Activated CD4-positive, alpha-beta T cell treated with anti-CD3 and anti-CD28 coated beads, Interleukin-2, amount 50 U/mL, for 16 hours (primary cell): Measurements from ENCODE around the gene DENND1A.
"Not testable (repeated sequence)": the region's sequence is repeated elsewhere in the genome, so short reads cannot be mapped to it uniquely, and the experiment has no call there.

Experiments
- DNase-seq: peaks from one replicate; pipeline ENCODE4 v3.0.0-alpha.2; 2020

The DENND1A gene

DNA sequence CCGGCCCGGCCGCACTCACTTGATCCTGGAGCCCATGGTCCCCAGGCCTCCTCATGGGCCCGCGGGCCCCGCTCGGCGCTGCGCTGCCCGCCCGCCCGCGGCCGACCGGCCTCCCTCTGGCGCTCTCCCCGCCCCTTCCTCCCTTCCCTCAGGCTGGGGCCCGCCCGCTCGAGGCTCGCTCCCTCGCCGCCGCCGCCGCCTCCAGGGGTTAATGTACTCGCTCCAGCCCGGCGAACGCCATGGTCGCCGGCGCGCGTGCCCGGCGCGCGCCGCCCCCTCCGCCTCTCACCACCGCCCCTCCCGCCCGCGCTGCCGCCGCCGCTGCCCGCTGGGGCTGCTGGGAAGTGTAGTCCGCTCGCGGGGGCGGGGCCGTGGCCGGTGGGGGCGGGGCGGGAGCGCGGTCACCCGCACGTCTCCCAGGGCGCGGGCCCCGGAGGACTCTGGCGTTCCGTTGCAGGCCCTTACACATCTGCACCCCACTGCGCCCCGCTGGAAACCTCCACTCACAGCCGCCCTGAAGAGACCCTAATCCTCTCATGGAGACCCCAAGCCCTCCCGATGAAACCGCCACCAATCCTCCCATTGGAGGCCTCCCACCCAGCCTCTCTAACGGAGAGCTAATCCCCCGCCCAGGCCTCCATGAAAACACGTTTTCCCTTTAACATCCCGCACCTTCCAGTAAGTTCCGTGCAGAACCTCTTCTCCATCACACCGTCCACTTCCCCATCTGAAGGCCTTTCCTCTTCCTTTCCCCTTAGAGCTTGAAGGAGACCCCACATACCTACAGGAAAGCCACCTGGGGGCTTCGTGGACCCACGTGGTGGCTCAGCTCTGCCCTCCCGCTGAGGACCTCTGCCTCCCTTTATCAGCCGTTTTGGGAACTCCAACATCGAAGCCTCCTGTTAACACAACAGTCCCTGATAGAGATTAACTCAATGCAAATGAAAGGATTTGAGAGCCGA lies at the start of gene DENND1A:
DENND1A (minus strand) TSS at position 257 of the 962 bp plus-strand sequence; CDS start at position 36, 221 bp downstream.
- DNase-seq = peak; percentile 93

DNA sequence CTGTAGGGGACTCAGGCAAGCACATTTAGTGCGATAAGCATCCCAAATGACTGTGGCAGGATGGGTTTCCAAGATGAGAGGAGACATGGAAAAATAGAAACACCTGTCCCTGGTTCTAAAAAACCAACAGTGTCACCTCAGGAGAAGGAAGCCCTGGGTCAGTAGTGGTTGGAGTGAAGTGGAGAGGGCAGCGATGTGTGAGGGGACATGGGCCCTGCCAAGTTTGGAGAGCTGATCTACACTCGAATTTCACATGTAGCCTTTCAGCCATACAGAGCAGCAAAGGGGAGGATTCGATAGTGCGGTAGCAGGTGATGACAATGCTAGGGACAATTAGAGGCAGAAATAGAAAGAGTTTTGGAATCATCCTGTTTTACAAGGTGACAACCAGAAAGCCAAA lies 49.1 kb upstream of the DENND1A start:
- DNase-seq = no peak

- DNase-seq = not testable (repeated sequence)
Measured at GRCh38 chr9:123976579-123976978, 46.7 kb upstream of the DENND1A start.

DNA sequence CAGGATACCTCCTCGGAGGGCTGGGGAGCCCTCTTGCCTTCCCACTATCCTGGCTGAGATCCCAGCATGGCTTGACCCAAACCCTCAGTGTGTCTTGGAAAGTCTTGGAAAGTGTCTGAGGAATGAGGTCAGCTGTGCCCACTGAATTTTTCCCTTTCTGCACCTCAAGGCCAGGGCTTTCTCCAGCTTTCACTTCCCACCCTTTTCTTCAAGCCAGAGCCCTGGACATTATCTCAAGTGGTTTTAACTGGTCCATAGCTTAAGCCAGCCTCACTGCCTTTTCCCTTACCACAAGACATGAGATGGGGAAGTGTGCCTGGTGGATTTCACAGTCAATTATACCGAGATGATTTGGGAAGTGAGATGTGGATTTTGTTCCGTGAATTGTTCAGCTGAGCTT lies 45.9 kb upstream of the DENND1A start:
- DNase-seq = no peak

- DNase-seq = no peak
Measured at GRCh38 chr9:123974471-123974870, 44.5 kb upstream of the DENND1A start.

DNA sequence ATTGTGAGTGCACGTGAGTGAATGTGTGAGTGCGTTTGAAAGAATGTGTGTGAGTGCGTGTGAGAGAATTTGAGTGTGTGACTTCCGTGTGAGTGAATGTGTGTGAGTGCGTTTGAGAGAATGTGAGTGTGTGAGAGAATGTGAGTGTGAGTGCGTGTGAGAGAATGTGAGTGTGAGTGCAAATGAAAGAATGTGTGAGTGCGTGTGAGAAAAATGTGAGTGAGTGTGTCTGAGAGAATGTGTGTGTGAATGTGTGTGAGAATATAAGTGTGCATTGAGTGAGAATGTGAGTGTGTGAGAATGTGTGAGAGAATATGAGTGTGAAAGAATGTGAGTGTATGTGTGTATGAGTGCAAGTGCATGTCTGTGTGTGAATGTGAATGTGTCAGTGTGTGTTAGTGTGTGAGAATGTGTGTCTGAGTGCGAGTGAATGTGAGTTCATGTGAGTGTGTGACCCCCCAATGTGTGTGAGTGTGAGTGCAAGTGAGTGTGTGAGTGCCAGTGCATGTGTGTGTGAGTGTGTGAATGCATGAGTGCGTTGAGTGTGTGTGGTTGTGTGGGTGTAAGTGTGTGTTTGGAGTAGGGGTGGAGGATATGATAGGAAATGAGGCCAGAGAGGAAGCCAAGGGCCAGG lies 43.8 kb upstream of the DENND1A start:
- DNase-seq = no peak

DNA sequence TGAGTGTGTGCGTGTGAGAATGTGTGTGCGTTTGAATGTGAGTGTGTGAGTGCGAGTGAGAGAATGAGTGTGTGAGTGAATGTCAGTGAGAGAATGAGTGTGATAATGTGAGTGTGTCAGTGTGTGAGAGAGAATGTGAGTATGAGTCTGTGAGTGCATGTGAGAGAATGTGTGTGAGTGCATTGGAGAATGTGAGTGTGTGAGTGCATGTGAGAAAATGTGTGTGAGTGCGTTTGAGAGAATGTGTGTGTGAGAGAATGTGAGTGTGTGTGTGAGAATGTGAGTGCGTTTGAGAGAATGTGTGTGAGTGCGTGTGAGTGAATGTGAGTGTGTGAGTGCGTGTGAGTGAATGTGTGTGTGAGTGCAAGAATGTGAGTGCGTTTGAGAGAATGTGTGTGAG lies 42.7 kb upstream of the DENND1A start:
- DNase-seq = no peak

- no peak for DNase-seq
Measured at GRCh38 chr9:123967323-123967722, 37.4 kb upstream of the DENND1A start.

DNA sequence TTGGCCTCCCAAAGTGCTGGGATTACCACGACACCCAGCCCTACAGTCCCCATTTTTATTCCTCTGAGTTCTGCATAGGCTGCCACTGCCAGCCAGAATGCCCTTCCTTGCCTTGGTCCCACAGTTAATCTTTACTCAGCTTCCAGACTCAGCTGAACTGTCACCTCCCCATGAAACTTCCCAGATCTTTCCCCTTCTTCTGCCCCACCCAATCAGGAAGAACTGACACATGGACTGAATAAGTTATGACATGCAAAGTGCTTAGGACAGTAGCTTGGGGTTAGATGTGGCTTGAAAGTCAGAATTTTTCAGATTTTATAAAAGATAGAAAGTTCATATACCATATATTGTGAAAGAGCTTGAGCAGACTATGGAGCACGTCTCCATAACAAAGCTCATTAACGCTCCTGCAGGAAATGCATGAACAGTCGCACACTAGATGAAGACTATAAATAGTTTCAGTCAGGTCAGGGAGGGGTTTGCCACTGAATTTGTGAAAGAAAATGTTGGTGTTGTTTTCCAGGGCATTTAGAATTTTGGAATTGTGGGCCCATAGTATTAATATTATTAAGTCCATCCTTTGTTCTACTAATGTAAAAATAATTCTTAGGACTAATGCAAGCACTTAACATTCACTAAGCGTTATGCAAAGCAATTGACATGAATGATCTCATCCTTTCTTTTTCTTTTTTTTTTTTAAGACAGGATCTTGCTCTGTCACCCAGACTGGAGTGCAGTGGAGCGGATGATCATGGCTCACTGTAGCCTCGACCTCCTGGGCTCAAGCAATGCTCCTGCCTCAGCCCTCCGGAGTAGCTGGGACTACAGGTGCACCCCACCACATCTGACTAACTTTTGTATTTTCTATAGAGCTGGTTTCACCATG lies 36.1 kb upstream of the DENND1A start:
- DNase-seq = no peak

- DNase-seq = no peak
Measured at GRCh38 chr9:123964761-123965160, 34.8 kb upstream of the DENND1A start.

DNA sequence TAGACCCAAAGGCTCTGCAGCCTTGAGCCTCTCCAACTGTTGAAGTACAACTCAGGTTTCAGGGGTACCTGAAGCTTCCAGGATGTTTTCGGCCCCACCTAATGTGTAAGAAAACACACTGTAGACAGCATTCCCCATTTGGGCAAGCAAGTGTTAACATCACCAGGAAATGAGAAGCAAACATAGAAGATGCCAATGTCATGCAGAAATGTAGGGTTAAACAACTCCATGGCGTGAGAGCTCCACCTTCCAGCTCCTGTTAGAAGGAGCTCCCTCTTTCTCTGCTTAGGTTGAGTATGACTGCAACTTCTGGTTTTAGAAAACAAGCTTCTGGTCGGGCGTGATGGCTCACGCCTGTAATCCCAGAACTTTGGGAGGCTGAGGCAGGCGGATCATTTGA lies 31.0 kb upstream of the DENND1A start:
- no peak for DNase-seq

DNA sequence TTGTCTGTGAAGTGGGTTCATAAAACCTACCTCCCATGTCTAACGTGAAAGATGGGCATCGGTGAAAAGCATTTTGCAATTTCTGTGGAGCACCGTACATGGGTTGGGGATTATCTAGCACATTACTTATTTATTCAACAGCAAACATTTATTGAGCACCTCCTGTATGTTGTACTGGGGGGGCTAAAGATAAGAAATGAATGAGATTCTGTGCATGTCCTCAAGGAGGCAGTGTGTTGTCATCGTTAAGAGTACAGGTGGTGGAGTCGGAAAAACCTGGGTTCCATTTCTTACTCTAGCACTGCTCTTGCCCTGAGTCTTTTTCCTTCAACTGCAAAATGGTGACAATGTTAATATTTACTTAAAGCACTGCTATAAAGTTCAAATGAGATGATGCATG lies 30.4 kb upstream of the DENND1A start:
- no peak for DNase-seq

GRCh38 chr9:123959787-123960186 lies 29.9 kb upstream of the DENND1A start:
- no peak for DNase-seq

GRCh38 chr9:123957731-123958130 lies 27.8 kb upstream of the DENND1A start:
- DNase-seq = no peak

DNA sequence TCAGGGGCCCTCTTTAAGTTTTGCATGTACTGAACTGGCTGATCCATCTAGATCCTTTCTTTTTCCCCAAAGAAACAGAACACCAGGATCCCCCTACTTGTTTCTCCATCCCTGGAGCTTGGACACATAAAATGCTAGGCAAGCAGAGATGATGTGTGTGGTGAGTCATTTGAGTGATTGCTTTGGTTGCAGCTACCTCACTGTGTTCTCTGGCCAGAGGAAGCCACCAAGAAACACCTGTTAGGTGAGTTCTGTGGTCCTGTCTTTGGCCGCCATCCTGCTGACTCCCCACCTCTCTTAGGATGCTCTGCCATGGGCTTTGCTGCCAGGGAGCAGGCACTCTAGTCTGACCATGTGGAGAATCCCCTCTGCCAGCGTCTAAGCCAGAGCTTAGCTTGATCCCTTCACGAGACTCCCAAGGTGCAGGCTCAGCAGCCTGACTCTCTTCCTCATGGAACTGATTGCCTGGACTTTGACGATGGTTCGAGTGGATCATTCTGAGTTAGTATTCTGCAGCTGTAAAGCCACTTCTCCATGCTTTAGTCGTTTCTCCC lies 27.3 kb upstream of the DENND1A start:
- DNase-seq = no peak

GRCh38 chr9:123955637-123956036 lies 25.7 kb upstream of the DENND1A start:
- no peak for DNase-seq

- no peak for DNase-seq
Measured at GRCh38 chr9:123954518-123955280, 24.8 kb upstream of the DENND1A start.

DNA sequence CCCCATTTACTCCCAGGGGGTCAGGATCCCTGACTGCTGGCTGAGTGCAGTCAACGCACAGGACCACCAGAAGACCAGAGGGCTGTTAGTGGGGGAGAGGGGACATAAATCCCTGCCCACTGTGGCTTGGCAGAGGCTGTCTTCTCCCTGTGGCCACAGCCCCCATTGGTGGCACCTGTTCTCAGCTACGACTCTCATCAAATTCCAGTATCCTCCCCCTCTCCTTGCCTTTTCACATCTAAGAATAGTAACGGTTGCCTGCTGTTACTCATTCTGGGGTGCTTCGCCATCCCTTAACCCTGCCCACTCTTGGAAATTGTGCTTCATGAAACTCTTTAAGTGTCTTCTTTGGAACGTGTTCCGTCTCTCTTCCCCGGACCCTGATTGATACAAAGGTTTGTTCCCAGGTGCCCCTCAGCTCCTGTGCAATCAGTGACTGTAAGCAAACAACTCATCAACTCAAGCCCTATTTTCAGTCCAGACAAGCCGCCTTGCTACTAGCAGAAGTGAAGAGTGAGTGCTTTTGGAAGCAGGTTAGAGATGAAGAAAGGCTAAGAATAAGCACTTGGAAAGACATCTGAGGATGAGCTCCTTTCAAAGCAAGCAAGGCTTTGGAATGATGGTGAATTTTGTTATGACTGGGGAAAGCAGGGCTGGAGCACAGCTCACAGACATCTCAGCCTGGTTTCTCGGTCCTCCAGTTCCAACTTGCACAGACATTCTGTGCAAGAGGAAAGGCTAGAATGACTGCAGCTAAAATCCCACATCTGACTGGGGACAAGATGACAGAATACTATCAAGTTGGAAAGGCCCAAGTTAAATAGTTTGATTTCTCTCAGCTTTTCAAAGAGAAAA lies 22.9 kb upstream of the DENND1A start:
- DNase-seq = no peak

GRCh38 chr9:123948286-123948685 lies 18.4 kb upstream of the DENND1A start:
- no peak for DNase-seq

- no peak for DNase-seq
Measured at GRCh38 chr9:123947326-123947725, 17.4 kb upstream of the DENND1A start.
